ENCODE results near the gene SZT2. TPM values are rescaled to one million over a fixed set of nuclear protein-coding genes. Genes with fewer than 3 reads are reported as not detected.

Gene SZT2
- total and polyA plus RNA-seq, 2 donors = 8.8 to 19.9 TPM

GRCh38 chr1:43358121-43358745, 31.5 kb upstream of the SZT2 start:
- H3K4me3 ChIP-seq (ENCODE audit: low read length in 2 of 2) = peak overlapping the region; percentile 74 to 88
- H3K36me3 ChIP-seq (ENCODE audit: control insufficient read depth in 2 of 2, insufficient read depth in 2 of 2, low read length in 1 of 2) = peaks cover 21 to 32% of the 10 kb centered on the region in 2 donors
- H3K9me3 ChIP-seq (ENCODE audit: control insufficient read depth in 2 of 2, insufficient read depth in 1 of 2, low read length in 1 of 2) = no peaks in the 10 kb centered on the region
- H3K27ac ChIP-seq (ENCODE audit: low read depth in 1 of 2, low read length in 1 of 2) = peak overlapping the region; percentile 79 to 95
- peaks cover 19 to 27% of the 10 kb centered on the region in 2 donors for H3K4me1 ChIP-seq (ENCODE audit: control insufficient read depth in 2 of 2, insufficient read depth in 2 of 2, low read length in 2 of 2)
- WGBS = under 1% methylated on average over 33 of the region's 33 CpGs
- H3K27me3 ChIP-seq (ENCODE audit: control insufficient read depth in 2 of 2, insufficient read depth in 1 of 2, low read length in 1 of 2) = no peaks in the 10 kb centered on the region
- peak in 2 of 9 donors; percentile 9 to 15 for DNase-seq (ENCODE audit: low read depth in 6 of 9, low spot score in 9 of 9)

GRCh38 chr1:43358746-43359693, 30.7 kb upstream of the SZT2 start, which contains the start of gene CDC20:
Gene CDC20 (plus strand): TSS chr1:43358981. CDS start chr1:43359216, 235 bp downstream.
- H3K27me3 ChIP-seq (ENCODE audit: control insufficient read depth in 2 of 2, insufficient read depth in 1 of 2, low read length in 1 of 2) = no peaks in the 10 kb centered on the region
- H3K4me1 ChIP-seq (ENCODE audit: control insufficient read depth in 2 of 2, insufficient read depth in 2 of 2, low read length in 2 of 2) = peaks cover 19 to 27% of the 10 kb centered on the region in 2 donors
- 5% methylated on average over 59 of the region's 59 CpGs for WGBS
- H3K4me3 ChIP-seq (ENCODE audit: low read length in 2 of 2) = peak within 1 kb of the TSS; percentile 74 to 88
- DNase-seq (ENCODE audit: low read depth in 6 of 9, low spot score in 9 of 9) = peak; percentile 91 to 99 (median 95)
- H3K9me3 ChIP-seq (ENCODE audit: control insufficient read depth in 2 of 2, insufficient read depth in 1 of 2, low read length in 1 of 2) = no peaks in the 10 kb centered on the region
- H3K36me3 ChIP-seq (ENCODE audit: control insufficient read depth in 2 of 2, insufficient read depth in 2 of 2, low read length in 1 of 2) = peaks cover 29 to 39% of the 10 kb centered on the region in 2 donors
- H3K27ac ChIP-seq (ENCODE audit: low read depth in 1 of 2, low read length in 1 of 2) = peak within 1 kb of the TSS; percentile 79 to 95

- Histone ChIP-seq H3K36me3 (ENCODE audit: control insufficient read depth in 2 of 2, insufficient read depth in 2 of 2, low read length in 1 of 2) (peaks cover 35 to 45% of the 10 kb centered on the region in 2 donors), H3K4me3 (ENCODE audit: low read length in 2 of 2) (peak overlapping the region; percentile 74 to 88), H3K4me1 (ENCODE audit: control insufficient read depth in 2 of 2, insufficient read depth in 2 of 2, low read length in 2 of 2) (peaks cover 19 to 27% of the 10 kb centered on the region in 2 donors), H3K9me3 (ENCODE audit: control insufficient read depth in 2 of 2, insufficient read depth in 1 of 2, low read length in 1 of 2) (no peaks in the 10 kb centered on the region), H3K27me3 (ENCODE audit: control insufficient read depth in 2 of 2, insufficient read depth in 1 of 2, low read length in 1 of 2) (no peaks in the 10 kb centered on the region), H3K27ac (ENCODE audit: low read depth in 1 of 2, low read length in 1 of 2) (peak overlapping the region in 1 of 2 donors; percentile 55)
- WGBS = 60% methylated on average over 11 of the region's 11 CpGs
- DNase-seq (ENCODE audit: low read depth in 6 of 9, low spot score in 9 of 9) = no peak
These were observed 30.0 kb upstream of the SZT2 start for GRCh38 chr1:43359696-43360095.

- Histone ChIP-seq H3K36me3 (ENCODE audit: control insufficient read depth in 2 of 2, insufficient read depth in 2 of 2, low read length in 1 of 2) (peaks cover 44 to 53% of the 10 kb centered on the region in 2 donors), H3K4me1 (ENCODE audit: control insufficient read depth in 2 of 2, insufficient read depth in 2 of 2, low read length in 2 of 2) (peaks cover 19 to 27% of the 10 kb centered on the region in 2 donors), H3K27ac (ENCODE audit: low read depth in 1 of 2, low read length in 1 of 2) (no peak overlapping the region), H3K4me3 (ENCODE audit: low read length in 2 of 2) (peak overlapping the region; percentile 28 to 74), H3K9me3 (ENCODE audit: control insufficient read depth in 2 of 2, insufficient read depth in 1 of 2, low read length in 1 of 2) (no peaks in the 10 kb centered on the region), H3K27me3 (ENCODE audit: control insufficient read depth in 2 of 2, insufficient read depth in 1 of 2, low read length in 1 of 2) (no peaks in the 10 kb centered on the region)
- WGBS = 93% methylated on average over 4 of the region's 4 CpGs
- DNase-seq (ENCODE audit: low read depth in 6 of 9, low spot score in 9 of 9) = no peak
These were observed 29.1 kb upstream of the SZT2 start for GRCh38 chr1:43360616-43361015.

GRCh38 chr1:43363283-43363934, 26.3 kb upstream of the SZT2 start:
- Histone ChIP-seq H3K36me3 (ENCODE audit: control insufficient read depth in 2 of 2, insufficient read depth in 2 of 2, low read length in 1 of 2) (peaks cover 44 to 53% of the 10 kb centered on the region in 2 donors), H3K4me1 (ENCODE audit: control insufficient read depth in 2 of 2, insufficient read depth in 2 of 2, low read length in 2 of 2) (peaks cover 19 to 41% of the 10 kb centered on the region in 2 donors), H3K27ac (ENCODE audit: low read depth in 1 of 2, low read length in 1 of 2) (no peak overlapping the region), H3K4me3 (ENCODE audit: low read length in 2 of 2) (no peak overlapping the region), H3K9me3 (ENCODE audit: control insufficient read depth in 2 of 2, insufficient read depth in 1 of 2, low read length in 1 of 2) (peaks cover 0 to 6% of the 10 kb centered on the region in 2 donors), H3K27me3 (ENCODE audit: control insufficient read depth in 2 of 2, insufficient read depth in 1 of 2, low read length in 1 of 2) (no peaks in the 10 kb centered on the region)
- WGBS = 94% methylated on average over 9 of the region's 9 CpGs
- no peak for DNase-seq (ENCODE audit: low read depth in 6 of 9, low spot score in 9 of 9)

GRCh38 chr1:43363935-43364525, 25.7 kb upstream of the SZT2 start:
- H3K36me3 ChIP-seq (ENCODE audit: control insufficient read depth in 2 of 2, insufficient read depth in 2 of 2, low read length in 1 of 2) = peaks cover 44 to 53% of the 10 kb centered on the region in 2 donors
- H3K4me3 ChIP-seq (ENCODE audit: low read length in 2 of 2) = no peak overlapping the region
- no peak overlapping the region for H3K27ac ChIP-seq (ENCODE audit: low read depth in 1 of 2, low read length in 1 of 2)
- DNase-seq (ENCODE audit: low read depth in 6 of 9, low spot score in 9 of 9) = no peak
- whole genome bisulfite sequencing = 94% methylated on average over 5 of the region's 5 CpGs
- no peaks in the 10 kb centered on the region for H3K27me3 ChIP-seq (ENCODE audit: control insufficient read depth in 2 of 2, insufficient read depth in 1 of 2, low read length in 1 of 2)
- peaks cover 23 to 46% of the 10 kb centered on the region in 2 donors for H3K4me1 ChIP-seq (ENCODE audit: control insufficient read depth in 2 of 2, insufficient read depth in 2 of 2, low read length in 2 of 2)
- peaks cover 0 to 6% of the 10 kb centered on the region in 2 donors for H3K9me3 ChIP-seq (ENCODE audit: control insufficient read depth in 2 of 2, insufficient read depth in 1 of 2, low read length in 1 of 2)

- DNase-seq (ENCODE audit: low read depth in 6 of 9, low spot score in 9 of 9) = no peak
- no peak overlapping the region for H3K4me3 ChIP-seq (ENCODE audit: low read length in 2 of 2)
- WGBS = 96% methylated on average over 2 of the region's 2 CpGs
- H3K9me3 ChIP-seq (ENCODE audit: control insufficient read depth in 2 of 2, insufficient read depth in 1 of 2, low read length in 1 of 2) = peaks cover 0 to 6% of the 10 kb centered on the region in 2 donors
- H3K27me3 ChIP-seq (ENCODE audit: control insufficient read depth in 2 of 2, insufficient read depth in 1 of 2, low read length in 1 of 2) = no peaks in the 10 kb centered on the region
- H3K4me1 ChIP-seq (ENCODE audit: control insufficient read depth in 2 of 2, insufficient read depth in 2 of 2, low read length in 2 of 2) = peaks cover 11 to 30% of the 10 kb centered on the region in 2 donors
- peaks cover 39 to 45% of the 10 kb centered on the region in 2 donors for H3K36me3 ChIP-seq (ENCODE audit: control insufficient read depth in 2 of 2, insufficient read depth in 2 of 2, low read length in 1 of 2)
- H3K27ac ChIP-seq (ENCODE audit: low read depth in 1 of 2, low read length in 1 of 2) = no peak overlapping the region
These were observed 24.0 kb upstream of the SZT2 start for GRCh38 chr1:43365678-43366077.

- 91% methylated on average over 11 of the region's 11 CpGs for WGBS
- peaks cover 0 to 6% of the 10 kb centered on the region in 2 donors for H3K9me3 ChIP-seq (ENCODE audit: control insufficient read depth in 2 of 2, insufficient read depth in 1 of 2, low read length in 1 of 2)
These were observed 23.5 kb upstream of the SZT2 start for GRCh38 chr1:43366179-43366578.

More at GRCh38 chr1:43366179-43366578, 23.5 kb upstream of the SZT2 start:
- no peak for DNase-seq (ENCODE audit: low read depth in 6 of 9, low spot score in 9 of 9)
- peak overlapping the region in 1 of 2 donors; percentile 74 for H3K4me3 ChIP-seq (ENCODE audit: low read length in 2 of 2)
- H3K27me3 ChIP-seq (ENCODE audit: control insufficient read depth in 2 of 2, insufficient read depth in 1 of 2, low read length in 1 of 2) = no peaks in the 10 kb centered on the region
- peaks cover 11 to 25% of the 10 kb centered on the region in 2 donors for H3K4me1 ChIP-seq (ENCODE audit: control insufficient read depth in 2 of 2, insufficient read depth in 2 of 2, low read length in 2 of 2)
- no peak overlapping the region for H3K27ac ChIP-seq (ENCODE audit: low read depth in 1 of 2, low read length in 1 of 2)
- H3K36me3 ChIP-seq (ENCODE audit: control insufficient read depth in 2 of 2, insufficient read depth in 2 of 2, low read length in 1 of 2) = peaks cover 35 to 40% of the 10 kb centered on the region in 2 donors
